Activated naive CD4-positive, alpha-beta T cell treated with anti-CD3 and anti-CD28 coated beads, Interleukin-2, amount 50 U/mL, for 16 hours (primary cell): Measurements from ENCODE around the gene TTC34.
A peak's percentile ranks its signal among the peaks of the same experiment; 100 is the strongest.

Source experiments
- DNase-seq: peaks from one replicate; pipeline ENCODE4 v3.0.0-alpha.2; 2020

Gene TTC34

GRCh38 chr1:2810899-2811532 lies 9.5 kb upstream of the TTC34 start:
- DNase-seq: no peak

- no peak for DNase-seq
Measured at GRCh38 chr1:2810281-2810680, 8.8 kb upstream of the TTC34 start.

GRCh38 chr1:2809656-2810055 lies 8.2 kb upstream of the TTC34 start:
- DNase-seq: no peak

- DNase-seq: no peak
Measured at GRCh38 chr1:2808831-2809605, 7.5 kb upstream of the TTC34 start.

GRCh38 chr1:2808386-2808705 lies 6.9 kb upstream of the TTC34 start:
- DNase-seq: no peak

- no peak for DNase-seq
Measured at GRCh38 chr1:2807678-2808385, 6.3 kb upstream of the TTC34 start.

GRCh38 chr1:2807036-2807435 lies 5.5 kb upstream of the TTC34 start:
- no peak for DNase-seq

GRCh38 chr1:2806591-2806990 lies 5.1 kb upstream of the TTC34 start:
- DNase-seq: no peak

- no peak for DNase-seq
Measured at GRCh38 chr1:2805801-2806430, 4.4 kb upstream of the TTC34 start.

DNA sequence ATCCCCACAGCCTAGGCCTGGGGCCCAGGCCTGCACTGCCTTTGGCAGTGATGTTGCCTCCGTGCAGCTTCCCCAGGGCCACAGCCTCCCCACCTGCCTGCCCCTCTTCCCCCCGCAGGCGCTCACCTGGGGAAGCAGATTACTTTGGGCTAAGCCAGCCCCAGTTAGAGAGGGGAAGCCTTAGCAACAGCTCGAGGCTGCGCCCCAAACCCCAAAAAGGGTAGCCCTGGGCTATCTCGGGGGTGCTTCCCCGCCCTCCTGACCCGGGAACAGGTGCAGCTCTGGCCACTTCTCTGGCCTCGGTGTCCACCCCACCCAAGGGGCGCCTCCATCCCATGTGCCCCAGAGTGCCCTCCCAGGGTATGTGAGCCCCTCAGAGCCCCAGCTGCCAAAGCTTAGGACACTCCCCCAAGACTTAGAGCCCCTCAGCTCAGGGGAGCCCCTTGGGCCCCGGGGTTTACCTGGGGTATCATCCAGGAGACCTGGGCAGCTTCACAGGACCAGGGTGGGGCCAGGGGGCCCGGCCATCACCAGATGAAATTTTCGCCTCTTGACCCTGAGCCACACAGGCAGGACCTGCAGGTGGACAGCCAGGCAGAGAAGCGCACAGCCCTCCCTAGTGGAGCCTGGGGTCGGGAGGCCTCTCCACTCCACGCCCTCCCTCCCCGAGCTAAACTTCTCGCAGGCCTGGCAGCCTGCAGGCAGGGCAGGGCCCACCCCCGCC lies 3.3 kb upstream of the TTC34 start:
- DNase-seq: no peak

- DNase-seq: no peak
Measured at GRCh38 chr1:2803931-2804627, 2.6 kb upstream of the TTC34 start.

GRCh38 chr1:2803086-2803930 lies 1.8 kb upstream of the TTC34 start:
- no peak for DNase-seq

DNA sequence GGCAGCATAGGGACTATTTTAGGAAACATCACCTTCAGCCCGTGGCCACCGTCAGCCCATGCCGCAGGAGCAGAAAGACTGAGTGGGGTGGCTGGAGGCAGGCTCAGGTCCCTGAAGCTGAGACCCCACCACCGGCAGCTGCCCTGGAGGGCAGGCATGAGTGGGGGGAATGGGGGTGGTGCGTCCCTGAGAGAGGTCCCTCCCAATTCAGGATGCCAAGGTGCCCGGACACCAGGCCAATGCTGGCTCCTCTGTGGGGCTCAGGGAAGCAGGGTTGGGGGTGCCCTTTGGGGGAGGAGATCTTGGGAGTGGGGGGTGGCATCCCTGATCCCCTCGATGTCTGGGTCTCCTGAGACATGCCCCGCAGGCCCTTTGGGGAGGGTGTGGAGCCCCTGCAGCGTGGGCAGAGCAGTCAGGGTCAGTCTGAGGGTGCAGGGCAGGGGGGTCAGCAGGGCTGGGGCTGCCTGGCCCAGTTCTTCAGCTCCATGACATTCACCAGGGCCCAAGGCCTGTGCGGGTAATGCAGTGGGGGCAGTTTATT lies 998 bp upstream of the TTC34 start:
- no peak for DNase-seq

GRCh38 chr1:2801046-2801445 lies 447 bp downstream of the TTC34 start:
- DNase-seq: peak; percentile 5

- DNase-seq: no peak
Measured at GRCh38 chr1:2800664-2801045, 838 bp downstream of the TTC34 start.

DNA sequence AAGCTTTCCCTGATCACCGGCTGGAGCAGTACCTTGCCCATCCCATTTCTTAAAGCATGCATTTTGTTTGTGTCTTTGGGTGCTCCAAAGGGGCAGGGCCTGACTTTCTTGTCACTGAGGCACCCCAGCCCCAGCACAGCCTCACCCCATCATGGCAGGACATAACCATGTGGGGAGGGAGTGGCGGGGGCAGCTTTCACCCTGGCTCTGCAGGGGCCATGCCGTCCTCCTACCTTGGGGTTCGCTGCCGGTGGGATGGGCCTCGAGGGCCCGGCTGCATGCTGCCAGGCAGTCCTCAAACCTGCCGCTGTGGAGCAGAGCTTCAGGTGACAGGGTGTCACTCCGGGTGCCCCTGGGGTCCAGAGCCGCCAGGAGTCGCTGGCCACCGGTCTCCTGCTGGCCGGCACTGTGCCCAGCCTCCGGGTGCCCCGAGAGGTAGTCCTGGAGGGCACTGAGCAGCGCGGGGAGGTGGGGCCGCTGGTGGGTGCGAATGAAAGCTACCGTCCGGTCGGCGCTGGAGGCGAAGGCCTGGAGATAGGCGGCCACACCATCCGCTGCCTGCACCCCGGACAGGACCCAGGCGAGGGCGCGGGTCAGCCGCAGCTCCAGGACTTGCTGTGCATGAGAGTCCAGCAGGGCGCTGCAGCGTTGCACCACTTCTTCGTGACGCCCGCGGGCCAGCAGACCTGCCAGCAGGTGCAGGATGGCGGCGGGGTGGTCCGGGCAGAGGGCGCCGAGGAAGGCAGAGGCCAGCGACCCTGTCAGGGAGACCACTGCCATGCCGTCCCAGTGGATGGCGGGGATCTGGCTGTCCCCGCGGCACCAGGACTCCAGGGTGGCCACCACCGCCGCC lies 1.5 kb downstream of the TTC34 start:
- DNase-seq: peak; percentile 10

DNA sequence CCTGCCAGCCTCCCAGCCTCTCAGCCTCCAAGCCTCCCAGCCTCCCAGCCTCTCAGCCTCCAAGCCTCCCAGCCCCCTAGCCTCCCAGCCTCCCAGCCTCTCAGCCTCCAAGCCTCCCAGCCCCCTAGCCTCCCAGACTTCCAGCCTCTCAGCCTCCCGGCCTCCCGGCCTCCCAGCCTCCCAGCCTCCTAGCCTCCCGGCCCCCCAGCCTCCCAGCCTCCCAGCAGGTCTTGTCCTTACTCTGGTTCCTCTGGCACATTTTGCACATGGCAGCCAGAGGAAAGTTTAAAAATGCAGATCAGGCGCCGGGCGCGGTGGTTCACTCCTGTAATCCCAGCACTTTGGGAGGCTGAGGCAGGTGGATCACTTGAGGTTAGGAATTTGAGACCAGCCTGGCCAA lies 2.5 kb downstream of the TTC34 start:
- peak; percentile 2 for DNase-seq

- no peak for DNase-seq
Measured at GRCh38 chr1:2797741-2798016, 3.8 kb downstream of the TTC34 start.

GRCh38 chr1:2796890-2797740 lies 4.4 kb downstream of the TTC34 start:
- peak; percentile 6 for DNase-seq
